H1 (cell line): ENCODE measurements around the gene C14orf119. TPM values are rescaled to one million over a fixed set of nuclear protein-coding genes. Genes with fewer than 3 reads are reported as not detected.

Experiments
- CBX8 ChIP-seq: fragments of 300-800, 300-1000 bp; sonication (generic); IDR thresholded peaks from 2 replicates; pipeline ENCODE4 v1.7.1; 2016; ENCODE audit warnings: low read depth, low read length, borderline replicate concordance
- KDM5A ChIP-seq: fragments of 200-600 bp; IDR thresholded peaks from 2 replicates; pipeline ENCODE4 v1.7.1; 2012; ENCODE audit warnings: mild to moderate bottlenecking, low read length, inconsistent platforms, mixed read lengths
- RAD21 ChIP-seq, 2 experiments: IDR thresholded peaks in 1 of 2; conservative IDR thresholded peaks in 1 of 2; 2 replicates each; pipeline ENCODE4 v1.6.1; 2011; ENCODE audit warnings: low read depth in 2 of 2, low read length in 2 of 2, improper control_type of control experiment in 1 of 2, inconsistent platforms in 1 of 2, mild to moderate bottlenecking in 1 of 2, moderate library complexity in 1 of 2
- polyA plus RNA-seq, 7 experiments: library from polyadenylated mRNA; depleted of rRNA in 3 of 7; stranded (reverse) in 5 of 7; unstranded in 2 of 7; fragments of >200 nt in 5 of 7; fragments of 200-250 nt in 2 of 7; gene quantifications; 1 replicate in 5 of 7; 2 replicates in 1 of 7; 4 replicates in 1 of 7; pipeline versions ENCODE4 v1.2.1 to v1.2.3, GENCODE V29; 2011 to 2013; ENCODE audit warnings: missing spikeins in 2 of 7, mixed read lengths in 2 of 7
- total RNA-seq: library from RNA; stranded (reverse); fragmentation: NEBNext Ultra II Directional; extraction: Animal tissue kit (Norgen Biotek cat#: 25700); gene quantifications from 2 replicates; pipeline ENCODE4 v1.2.1, GENCODE V29; 2021

The C14orf119 gene
- total and polyA plus RNA-seq, 2 of the 8 experiments (the other 6 are each of a cell fraction or from before 2014, with no cell fraction given): 78.1 to 94.0 TPM

GRCh38 chr14:23071921-23072539, 23.3 kb upstream of the C14orf119 start (continued):
- no peak for TF ChIP-seq CBX8
- TF ChIP-seq RAD21 (IDR thresholded peaks at IDR 0.05 in 1 of 2, conservative IDR thresholded peaks at IDR 0.05 in 1 of 2; ENCODE audit: low read depth in 2 of 2, low read length in 2 of 2): no peak
- no peak for TF ChIP-seq KDM5A
